NCI-H748 treated with DMSO at 0.1 percent for 48 hours (cell line): Measurements from ENCODE around the gene MRPS6.

Source experiments
- DNase-seq: peaks from one replicate; lab custom pipeline; 2025; lab: John Stamatoyannopoulos, UW

The MRPS6 gene

GRCh38 chr21:34100337-34100736 lies 27.0 kb downstream of the MRPS6 start:
- no peak for DNase-seq

DNA sequence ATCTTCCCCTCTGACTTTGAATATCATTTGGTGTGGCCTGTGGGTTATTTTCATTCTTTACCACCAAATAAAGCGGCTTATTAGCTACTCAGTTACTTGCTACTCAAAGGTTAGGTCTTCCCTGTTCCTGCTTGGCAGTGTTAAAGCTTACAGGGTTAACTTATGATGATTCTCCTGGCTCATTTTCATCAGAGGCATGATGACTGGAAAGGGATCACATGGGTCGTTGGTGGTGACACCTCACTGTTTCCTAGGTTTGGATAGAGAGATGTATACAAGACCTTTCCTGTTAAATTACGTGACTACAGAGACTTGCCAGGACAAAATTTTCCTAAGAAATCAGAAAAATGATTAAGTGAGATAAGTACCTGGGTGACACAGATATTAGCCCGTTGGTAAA lies 27.4 kb downstream of the MRPS6 start:
- no peak for DNase-seq

DNA sequence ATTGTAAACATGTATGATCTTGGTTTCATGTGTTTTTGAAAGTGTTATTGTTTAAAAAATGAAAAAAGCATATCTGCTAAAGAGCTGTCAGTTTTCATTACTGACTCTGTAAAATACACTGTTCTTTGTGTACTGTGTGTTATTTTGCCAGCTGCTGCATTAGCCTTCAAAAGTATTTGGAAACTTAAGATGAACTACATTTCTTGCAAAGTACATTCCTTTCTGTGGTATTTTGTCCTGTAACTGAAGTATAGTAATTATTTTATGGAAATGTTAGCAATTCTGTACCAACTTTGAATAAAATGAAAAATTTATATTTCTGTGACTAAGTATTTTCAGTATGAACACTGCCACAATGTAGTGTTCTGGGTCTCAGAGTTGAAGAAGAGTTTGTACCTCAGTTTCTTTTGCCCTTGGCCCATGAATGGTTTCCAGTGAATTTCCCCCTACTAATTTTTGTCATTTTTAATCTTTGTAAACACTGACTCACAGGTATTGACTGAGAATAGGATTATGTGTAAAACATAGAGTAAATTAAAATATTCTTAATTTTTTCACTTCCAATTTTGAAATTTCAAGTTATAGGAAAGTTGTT lies 32.7 kb downstream of the MRPS6 start:
- DNase-seq, result no peak

- DNase-seq, result no peak
Measured at GRCh38 chr21:34107606-34108005, 34.2 kb downstream of the MRPS6 start.

DNA sequence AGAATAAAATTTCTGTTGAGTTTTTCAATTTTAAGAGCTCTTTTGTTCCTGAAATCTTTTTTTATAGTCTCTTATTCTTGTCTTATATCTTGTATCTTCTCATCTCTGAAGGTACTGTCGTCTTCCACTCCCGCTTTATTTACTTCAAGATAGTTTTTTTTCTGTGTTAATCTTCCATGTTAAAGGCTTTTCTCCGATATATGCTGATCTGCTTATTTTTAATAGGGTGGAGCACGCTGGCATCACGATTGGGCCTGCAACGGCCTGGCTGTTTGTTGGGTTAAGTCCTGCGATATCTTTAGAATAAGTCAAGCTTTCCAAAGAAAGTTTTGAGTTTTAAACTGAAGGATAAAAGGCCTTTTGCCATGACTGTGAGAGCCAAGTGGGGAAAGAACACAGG lies 35.7 kb downstream of the MRPS6 start:
- no peak for DNase-seq

GRCh38 chr21:34110594-34111202 lies 37.3 kb downstream of the MRPS6 start:
- no peak for DNase-seq

GRCh38 chr21:34112316-34113033 lies 39.1 kb downstream of the MRPS6 start:
- DNase-seq, result no peak

DNA sequence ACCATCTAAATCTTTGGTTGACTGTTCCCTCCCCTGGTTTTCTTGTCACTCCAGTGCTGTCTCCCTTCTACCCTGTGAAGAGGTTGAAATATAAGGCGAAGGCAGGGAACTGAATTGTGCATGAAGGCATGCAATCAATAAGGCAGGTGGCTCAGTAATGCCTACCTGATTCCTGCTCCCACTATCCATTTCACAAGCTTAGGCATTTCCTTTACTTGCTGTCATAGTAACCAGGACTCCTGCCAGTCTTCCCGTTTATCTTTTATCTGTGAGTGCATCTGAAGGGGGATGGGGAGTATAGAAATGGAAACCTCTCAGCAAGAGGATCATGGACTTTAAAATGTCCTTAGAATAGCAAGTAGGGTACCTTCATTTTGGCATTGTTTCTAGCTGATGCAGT lies 40.5 kb downstream of the MRPS6 start:
- no peak for DNase-seq

GRCh38 chr21:34115160-34115559 lies 41.8 kb downstream of the MRPS6 start:
- no peak for DNase-seq

DNA sequence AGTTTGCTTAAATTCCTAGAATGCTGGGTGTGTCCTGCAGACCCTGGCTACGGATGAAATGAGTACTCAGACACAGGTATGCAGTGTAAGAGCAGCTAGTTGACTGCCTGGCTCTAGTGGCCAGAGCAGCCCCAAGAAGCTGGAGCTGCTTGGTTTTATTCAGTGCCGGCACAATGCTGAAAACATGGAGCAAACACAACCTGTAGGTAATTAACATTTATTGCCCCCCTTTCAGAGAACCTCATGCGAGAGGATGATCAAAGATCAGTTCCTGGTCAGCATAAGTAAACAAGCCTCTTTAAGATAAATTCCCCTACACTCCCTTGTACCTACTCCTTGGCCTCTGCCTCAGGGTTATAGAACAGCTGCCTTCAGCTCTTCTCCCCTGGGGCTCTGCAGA lies 43.2 kb downstream of the MRPS6 start:
- no peak for DNase-seq

- no peak for DNase-seq
Measured at GRCh38 chr21:34120867-34121266, 47.5 kb downstream of the MRPS6 start.

- DNase-seq, result no peak
Measured at GRCh38 chr21:34122047-34122446, 48.7 kb downstream of the MRPS6 start.

GRCh38 chr21:34123609-34124008 lies 50.2 kb downstream of the MRPS6 start:
- DNase-seq, result no peak

GRCh38 chr21:34126269-34126668 lies 52.9 kb downstream of the MRPS6 start:
- no peak for DNase-seq

DNA sequence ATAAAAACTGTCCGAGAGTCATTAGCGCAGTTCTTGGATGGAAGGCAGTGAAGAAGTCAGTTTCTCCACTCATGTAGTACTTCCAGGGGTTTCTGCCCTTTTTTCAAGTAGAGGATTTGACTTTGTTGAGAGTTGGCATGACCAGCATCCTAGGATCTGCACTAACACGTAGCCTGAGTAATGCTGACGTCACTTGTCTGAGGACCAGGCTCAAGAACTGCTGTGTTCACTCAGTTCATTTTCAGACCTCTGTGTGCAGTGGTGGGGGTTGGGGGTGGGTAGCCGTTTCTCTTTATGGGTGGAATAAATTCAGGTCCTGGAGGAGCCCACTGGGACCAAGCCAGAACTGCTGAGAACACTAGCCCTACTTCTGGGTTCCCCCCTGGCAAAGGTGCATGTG lies 53.3 kb downstream of the MRPS6 start:
- DNase-seq, result no peak

- DNase-seq, result no peak
Measured at GRCh38 chr21:34128124-34128523, 54.7 kb downstream of the MRPS6 start.

DNA sequence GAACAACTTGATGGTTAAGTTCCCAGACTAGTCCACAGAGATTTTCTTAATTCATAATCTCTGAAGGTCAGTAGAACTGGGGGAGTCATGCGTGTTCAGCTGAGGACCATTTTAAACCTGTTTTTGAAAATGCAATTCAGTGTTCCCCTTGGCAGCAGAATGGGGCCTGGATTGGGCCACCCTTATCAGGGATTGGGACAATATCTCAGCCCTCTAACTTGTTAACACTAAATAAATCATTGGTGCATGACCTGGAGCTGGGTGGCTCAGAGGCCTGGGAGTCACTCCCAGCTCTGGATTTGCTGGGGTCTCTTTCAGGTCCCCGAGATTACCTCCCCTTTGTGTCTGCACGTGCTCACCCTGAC lies 55.3 kb downstream of the MRPS6 start:
- no peak for DNase-seq

- DNase-seq, result no peak
Measured at GRCh38 chr21:34129039-34129891, 55.9 kb downstream of the MRPS6 start.

DNA sequence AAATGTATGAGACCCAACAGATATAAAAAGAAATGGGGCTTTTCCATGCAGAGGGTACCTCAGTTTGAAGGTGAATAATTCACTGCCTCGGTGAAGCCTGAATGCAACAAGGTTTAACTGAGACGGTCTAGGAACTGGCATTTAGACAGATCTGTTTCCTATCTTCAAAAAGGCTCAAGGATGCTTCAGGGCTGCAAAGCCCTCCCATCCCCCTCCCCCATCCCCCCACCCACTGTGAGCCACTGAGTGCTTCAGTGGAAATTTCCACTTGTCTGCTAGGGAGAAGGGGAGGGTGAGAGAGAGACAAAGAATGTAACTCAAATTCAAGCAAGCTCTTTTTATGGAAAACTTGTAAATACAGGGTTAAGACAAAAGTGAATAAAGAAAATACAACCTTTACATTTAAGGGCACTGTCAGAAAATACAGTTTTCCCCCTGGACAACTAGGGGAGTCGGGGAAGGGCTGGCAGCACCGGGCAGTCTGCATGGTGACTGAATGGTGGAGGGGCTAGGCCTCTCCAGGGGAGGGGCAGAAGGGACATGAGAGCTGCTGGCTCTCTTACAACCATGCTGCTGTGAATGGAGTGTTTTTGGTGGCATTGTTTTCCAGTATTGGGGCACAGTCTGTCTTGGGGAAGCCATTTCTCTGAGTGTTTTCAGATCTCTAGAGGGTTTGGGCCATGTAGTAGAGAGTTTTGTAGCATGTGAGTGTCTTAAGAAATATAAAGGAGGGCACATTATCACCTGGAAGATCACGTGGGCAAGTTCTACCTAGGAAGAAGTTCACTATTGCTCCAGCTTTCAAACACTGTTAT lies 56.7 kb downstream of the MRPS6 start:
- DNase-seq, result no peak

- DNase-seq, result no peak
Measured at GRCh38 chr21:34130716-34130985, 57.3 kb downstream of the MRPS6 start.

GRCh38 chr21:34131586-34131985 lies 58.2 kb downstream of the MRPS6 start:
- no peak for DNase-seq

DNA sequence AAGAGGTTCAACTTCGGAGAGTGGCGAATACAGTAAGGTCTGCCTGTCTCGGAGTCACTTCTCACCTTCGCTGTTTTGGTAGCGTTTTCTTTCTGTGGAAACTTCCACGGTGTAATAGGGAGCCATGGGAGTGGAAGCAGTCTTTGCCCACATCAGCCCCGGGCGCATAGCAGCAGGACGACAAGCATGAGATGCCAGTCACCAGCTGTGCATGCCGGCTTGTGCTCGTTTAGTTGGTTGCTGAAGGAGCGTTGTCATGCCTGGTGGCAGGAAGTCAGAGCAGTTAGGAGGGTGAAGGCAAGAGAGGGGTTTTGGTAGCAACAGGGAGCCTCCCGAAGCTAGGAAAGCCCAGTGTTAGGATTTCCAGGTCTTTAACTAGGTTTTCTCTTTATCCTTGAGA lies 58.8 kb downstream of the MRPS6 start:
- DNase-seq, result no peak
